ENCODE results near the gene MND1.
A peak's percentile ranks its signal among the peaks of the same experiment; 100 is the strongest.
"Not testable (repeated sequence)": the region's sequence is repeated elsewhere in the genome, so short reads cannot be mapped to it uniquely, and the experiment has no call there.

MND1 gene

DNA sequence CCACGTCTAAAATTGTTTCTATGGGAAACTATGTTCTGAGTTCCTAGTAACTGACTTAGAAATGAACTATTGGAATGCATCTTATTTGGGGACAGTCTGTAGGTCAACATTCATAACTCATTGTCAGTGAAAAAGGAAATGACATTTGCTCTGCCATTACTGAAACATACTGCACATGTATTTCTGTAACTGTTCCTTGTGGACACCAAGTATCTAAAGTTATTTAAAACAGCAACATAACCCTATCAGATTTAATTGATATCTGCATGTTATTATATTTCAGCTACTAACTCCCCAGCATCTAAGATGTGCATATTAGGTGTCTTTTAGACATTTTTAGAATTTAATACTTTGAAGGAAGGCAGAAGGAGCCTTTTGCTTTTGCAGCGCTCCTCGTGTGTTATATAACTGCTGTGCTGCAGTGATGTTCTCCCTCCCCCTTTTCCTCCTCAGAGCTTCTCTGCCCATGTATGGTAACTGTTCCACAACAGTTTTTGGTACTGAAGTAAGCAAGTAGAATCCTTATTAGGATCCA is 84.5 kb downstream of the MND1 start:
- H3K4me3 ChIP-seq = no peak overlapping the region
- H3K27ac ChIP-seq = no peak overlapping the region

DNA sequence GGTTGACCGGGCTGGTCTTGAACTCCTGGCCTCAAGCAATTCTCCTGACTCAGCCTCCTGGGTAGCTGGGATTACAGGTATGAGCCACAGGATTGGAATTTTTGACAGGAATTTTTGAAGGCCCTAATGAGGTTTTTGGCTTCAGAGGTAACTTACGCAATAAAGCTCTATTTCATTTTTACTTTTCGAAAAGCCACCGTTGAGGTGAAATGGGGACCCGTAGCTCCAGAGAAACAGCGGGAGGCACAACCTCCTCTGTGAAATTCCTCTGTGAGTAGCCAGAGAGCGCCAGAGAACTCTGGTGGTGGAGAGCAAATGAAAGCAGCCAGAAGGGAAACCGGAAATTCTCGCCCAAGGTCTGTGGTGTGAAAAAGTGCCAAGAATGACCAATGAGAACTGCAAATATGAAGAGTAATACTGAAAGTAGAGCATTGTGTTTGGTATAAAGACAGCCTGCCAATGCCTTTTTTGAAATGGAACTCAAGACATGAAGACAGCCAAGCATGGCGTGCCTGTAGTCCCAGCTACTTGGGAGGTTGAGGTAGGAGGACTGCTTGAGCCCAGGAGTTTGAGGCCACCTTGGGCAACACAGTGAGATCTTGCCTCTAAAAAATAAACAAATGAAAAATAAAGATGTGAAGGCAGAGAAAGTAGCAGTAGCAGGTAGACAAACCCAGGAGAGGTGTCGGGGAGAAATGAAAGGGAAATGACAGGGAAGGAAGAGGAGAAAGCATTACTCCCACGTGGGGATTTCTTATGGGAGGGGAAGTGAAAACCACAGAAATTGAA is 88.7 kb downstream of the MND1 start:
- peak overlapping the region in 3 of 7 experiments; percentile 0 to 7 (median 5) for H3K4me3 ChIP-seq
- H3K27ac ChIP-seq = peak overlapping the region in 10 of 21 experiments; percentile 15 to 60 (median 46)

DNA sequence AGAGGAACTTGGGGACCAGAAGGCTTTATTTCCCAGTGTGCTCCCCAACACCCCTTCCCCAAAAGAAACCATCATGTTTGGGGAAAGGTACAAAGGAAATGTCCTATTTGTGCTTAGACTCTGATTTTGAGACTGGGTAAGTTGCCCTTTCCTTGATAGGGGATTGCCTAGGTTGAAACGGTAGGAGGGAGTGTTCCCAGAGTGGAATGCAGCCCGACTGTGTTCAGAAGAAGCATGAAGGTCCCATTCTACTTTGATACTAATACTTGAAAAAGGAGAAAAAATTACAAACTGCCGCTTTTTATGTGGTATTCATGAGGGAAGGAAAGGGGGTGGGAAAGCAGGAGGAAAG is 89.2 kb downstream of the MND1 start:
- H3K4me3 ChIP-seq = peak overlapping the region in 1 of 7 experiments; percentile 0
- peak overlapping the region in 9 of 21 experiments; percentile 3 to 60 (median 55) for H3K27ac ChIP-seq

DNA sequence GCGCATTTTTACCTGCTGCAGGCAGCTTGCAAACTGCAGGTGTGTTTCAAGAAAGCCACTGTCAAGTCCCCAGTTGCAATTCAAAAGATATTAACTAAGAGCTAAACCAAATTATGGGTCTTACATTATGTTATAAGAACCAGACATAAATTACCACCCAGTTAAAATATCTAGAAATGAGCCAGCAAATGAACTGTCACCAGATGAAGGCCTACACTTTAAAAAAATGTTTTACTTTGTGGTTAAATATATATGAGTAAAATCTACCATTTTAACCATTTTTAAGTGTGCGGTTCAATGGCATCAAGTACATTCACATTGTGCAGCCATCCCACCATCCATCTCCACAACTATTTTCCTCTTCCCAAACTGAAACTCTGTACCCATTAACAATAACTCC is 89.7 kb downstream of the MND1 start:
- H3K4me3 ChIP-seq = no peak overlapping the region
- peak overlapping the region in 3 of 21 experiments; percentile 3 to 59 (median 55) for H3K27ac ChIP-seq

DNA sequence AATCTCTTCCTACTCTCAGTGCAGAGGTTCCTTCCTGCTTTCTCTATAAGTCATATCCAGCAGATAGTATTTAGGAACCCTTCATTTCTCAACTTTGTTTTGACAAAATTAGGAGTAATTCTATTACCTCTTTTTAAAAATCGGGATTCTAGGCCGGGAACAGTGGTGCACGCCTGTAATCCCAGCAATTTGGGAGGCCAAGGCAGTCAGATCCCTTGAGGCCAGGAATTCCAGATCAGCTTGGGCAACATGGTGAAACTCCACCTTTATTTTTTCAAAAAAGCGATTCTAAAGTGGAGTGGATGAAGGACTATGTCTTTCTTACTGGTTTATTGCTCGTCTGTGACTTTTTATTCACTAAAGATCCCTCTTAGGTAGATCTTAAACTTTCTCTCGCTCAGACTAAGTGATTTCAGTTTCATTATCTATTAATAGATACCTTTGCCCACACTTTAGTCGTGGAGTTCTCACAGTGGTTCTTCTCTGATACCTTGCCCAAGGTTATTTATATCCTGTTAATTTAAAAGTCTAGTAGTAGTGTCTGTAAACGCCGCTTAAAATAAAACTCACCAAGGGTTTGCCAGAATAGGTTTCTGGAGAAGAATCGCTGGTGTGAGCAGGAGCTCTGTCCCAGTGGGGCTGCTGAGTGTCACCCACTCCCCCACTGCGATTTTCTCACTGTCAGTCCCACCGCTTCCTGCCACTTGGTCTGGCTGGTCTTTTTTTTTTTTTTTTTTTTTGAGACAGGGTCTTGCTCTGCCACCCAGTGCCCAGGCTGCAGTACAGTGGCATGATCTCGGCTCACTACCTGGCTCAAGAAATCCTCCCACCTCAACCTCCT is 94.6 kb downstream of the MND1 start:
- Histone ChIP-seq H3K4me3 (peak overlapping the region in 1 of 7 experiments; percentile 5), H3K27ac (peak overlapping the region in 4 of 21 experiments; percentile 27 to 69 (median 54))

DNA sequence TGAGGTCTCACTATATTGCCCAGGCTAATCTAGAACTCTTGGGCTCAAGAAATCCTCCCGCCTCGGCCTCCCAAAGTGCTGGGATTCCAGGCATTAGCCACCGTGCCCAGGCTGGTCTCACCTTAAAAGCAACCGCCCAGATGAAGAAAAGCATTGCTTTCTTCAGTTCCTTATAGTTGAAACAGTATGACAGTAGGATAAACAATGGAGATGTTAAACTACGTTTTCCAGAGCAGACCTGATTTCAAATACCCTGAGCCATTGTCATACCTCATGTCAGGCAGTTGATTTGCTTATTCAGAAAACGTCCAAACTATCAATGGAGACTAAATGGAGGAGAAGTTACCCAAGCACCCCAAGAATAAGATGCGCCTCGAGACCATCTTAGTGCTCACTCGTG is 95.3 kb downstream of the MND1 start:
- Histone ChIP-seq H3K4me3 (no peak overlapping the region), H3K27ac (no peak overlapping the region)

DNA sequence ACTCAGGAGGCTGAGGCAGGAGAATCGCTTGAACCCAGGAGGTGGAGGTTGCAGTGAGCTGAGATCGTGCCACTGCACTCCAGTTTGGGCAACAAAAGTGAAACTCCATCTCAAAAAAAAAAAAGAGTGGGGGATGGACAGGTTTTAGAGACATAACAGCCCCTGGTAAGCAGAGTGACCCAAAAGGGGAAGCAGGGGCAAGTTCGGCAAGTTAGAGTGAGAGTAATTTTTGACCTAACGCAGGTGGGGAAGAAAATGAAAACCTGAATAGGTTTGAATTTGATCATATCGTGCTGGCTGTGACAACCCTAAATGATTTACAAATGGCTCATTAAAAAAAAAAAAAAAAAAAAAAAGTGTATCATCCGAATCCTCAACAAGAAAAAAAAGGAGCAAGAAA is 96.0 kb downstream of the MND1 start:
- no peak overlapping the region for H3K4me3 ChIP-seq

DNA sequence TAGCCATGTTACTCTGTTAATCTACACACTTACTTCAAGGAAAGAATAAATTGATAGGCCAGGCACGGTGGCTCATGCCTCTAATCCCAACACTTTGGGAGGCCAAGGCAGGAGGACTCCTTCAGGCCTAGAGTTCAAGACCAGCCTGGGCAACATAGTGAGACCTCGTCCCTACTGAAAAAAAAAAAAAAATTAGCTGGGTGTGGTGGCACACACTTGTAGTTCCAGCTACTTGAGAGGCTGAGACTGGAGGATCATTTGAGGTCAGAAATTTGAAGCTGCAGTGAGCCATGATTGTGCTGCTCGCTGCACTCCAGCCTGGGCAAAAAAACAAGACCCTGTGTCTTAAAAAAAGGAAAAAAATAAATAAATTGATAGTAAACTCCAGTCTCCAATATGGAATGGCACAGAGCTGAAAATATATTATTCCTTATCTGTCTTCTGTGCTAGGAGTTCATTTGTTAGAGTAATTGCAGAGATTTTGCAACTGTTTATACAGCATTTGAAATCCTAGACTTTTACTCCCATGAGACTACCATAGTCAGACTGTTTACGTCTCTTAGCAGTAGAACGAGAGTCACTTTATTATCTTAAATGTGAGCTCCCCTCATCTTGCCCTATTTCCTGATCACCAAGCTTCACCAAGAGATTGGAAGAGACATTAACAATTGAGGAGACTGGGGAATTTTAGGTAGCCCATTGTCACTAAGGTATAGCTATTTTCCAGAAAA is 102.9 kb downstream of the MND1 start:
- H3K4me3 ChIP-seq = no peak overlapping the region

More for the DNA sequence above, 96.0 kb downstream of the MND1 start:
- H3K27ac ChIP-seq = no peak overlapping the region

DNA sequence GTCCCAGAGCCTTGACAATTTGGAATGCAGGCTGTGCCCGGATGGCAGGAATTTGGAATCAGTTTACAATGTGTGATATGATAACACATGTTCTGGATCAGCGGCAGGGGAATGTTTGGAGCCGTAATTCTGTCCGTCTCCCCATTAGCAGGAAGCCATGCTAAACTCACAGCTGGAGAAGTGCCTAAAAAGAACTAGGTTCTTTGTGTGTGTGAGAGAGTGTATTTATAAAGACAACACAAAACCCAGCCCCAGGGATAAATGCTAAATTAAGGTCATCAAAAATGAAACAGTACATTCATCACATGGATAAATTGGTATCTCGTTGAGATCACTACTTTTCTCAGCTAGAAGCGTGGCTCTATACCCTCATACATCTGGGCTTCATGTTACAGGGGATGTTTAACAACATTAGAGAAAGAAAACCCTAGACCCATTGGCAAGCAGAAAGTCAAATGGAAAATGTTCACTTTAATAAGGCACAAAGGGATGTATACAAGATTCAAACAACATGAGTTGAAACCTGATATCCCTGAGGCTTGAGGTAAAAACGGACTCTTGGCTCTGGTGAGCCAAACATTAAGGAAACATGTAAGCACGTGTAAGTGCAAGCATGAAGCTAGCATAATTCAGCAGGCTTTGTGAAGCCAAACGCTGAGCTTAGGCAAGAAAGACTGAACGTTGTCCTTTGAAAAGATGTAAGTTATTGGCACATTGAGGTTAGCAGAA is 103.7 kb downstream of the MND1 start:
- H3K4me3 ChIP-seq = no peak overlapping the region
- H3K27ac ChIP-seq = peak overlapping the region in 2 of 21 experiments; percentile 11 to 25

More for the DNA sequence above, 102.9 kb downstream of the MND1 start:
- H3K27ac ChIP-seq = no peak overlapping the region

DNA sequence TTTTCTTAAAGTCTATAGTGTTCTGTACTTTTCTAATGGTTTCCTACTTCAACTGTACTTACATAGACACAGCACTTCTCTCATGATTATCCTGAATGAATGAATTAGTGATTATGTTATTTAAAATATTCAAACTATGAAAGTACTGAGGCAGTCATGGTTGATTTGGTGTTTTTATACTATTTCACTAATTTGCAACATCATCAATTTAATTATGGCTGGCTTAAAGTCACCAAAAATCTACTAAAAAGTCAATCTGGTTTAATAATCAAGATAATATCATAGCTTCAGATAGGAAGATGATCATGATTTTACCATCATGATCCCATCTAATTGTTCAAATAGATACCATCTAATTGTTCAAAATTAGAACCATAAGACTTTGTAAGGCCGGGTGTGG is 104.8 kb downstream of the MND1 start:
- no peak overlapping the region for H3K4me3 ChIP-seq
- no peak overlapping the region for H3K27ac ChIP-seq

DNA sequence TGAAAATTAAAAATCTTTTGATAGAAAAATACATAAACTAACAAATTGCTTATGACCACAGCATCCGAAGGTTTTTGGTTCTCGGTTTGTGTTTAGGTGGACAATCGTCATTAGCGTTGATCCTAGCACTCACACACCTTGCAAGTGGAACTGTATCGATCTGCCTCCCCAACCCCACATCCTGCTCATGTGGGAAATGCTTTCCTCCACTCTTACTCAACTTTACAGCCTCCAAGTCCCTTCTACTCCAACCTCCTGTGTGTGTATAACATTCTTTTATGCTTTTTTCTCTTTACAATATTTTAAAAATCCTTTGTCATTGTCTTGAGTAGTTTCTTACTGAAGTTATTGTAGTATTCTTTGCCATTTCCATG is 106.0 kb downstream of the MND1 start:
- H3K27ac ChIP-seq = peak overlapping the region in 3 of 21 experiments; percentile 12 to 37 (median 30)
- no peak overlapping the region for H3K4me3 ChIP-seq

DNA sequence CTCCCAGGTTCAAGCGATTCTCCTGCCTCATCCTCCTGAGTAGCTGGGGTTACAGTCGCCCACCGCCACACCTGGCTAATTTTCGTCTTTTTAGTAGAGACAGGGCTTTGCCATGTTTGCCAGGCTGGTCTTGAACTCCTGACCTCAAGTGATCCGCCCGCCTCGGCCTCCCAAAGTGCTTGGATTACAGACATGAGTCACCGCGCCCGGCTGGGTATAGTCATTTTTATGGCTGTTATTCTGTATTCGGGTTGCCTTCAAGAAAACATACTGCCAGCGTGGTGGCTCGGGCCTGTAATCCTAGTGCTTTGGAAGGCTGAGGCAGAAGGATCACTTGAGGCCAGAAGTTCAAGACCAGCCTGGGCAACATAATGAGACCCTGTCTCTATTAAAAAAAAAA is 106.7 kb downstream of the MND1 start:
- not testable (repeated sequence) for H3K27ac ChIP-seq, H3K4me3 ChIP-seq

DNA sequence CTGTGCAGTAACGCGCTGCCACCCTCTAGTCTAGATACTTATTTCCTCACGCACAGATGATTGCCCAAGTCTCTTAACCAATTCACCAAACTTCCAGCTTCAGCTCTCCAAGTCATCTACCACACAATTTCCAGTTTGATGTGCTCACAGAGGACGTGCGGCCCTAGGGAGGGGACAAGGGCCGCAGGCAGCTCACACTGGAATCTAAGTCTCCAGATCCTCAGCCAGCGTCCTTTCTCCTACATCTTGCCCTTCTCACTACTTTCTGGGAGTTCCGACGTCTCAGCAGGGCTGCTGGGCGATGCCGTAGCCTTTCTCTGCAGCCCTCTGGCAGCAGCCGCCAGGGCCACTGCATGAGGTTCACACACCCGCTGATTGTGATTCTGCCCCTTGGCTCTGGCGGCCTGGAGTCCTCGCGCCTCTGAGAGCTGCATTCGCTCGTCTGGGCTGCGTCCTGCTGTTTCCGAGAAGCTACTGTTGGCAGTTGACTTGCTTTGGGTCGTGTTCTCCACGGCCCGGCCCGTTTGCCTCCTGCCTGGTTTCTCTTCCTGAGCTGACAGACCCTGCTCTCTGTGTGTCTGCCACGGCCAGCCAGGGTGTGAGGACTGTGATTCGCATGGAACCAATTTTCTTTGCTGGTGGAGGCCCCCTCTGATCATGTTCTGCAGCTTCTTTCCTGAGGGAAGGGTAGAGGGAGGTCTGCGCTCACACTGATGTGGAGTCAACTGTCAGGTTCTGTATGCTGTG is 107.6 kb downstream of the MND1 start:
- Histone ChIP-seq H3K4me3 (no peak overlapping the region), H3K27ac (no peak overlapping the region)

DNA sequence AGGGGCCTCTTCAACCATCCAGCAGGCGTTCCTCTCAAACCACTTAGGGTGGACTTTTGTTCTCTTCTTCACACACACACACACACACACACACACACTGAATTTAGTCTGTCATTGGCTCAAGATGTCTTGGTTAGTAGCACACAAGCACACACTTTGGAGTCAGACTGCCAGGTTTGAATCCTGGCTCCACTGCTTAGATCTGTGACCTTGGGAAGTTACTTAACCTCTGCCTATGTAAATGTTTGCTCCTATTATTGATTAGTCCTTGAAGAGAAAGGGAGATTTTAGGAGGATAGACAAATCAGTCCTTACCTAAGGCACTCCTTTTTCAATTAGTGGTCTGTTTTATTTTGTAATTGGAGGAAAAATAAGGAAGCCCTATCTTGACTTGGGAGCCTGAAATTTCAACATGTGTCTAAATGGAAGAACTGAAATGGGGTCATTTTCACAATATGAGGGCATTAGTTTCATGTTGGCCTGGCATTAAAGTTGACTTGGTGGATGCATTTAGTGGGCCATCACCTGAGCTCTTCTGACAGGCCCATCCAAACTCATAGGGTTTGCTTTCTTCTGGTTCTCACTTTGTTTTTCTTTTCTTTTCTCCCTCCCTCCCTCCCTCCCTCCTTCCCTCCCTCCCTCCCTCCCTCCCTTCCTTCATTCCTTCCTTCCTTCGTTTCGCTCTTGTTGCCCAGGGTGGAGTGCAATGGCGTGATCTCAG is 108.3 kb downstream of the MND1 start:
- Histone ChIP-seq H3K27ac (no peak overlapping the region), H3K4me3 (no peak overlapping the region)

DNA sequence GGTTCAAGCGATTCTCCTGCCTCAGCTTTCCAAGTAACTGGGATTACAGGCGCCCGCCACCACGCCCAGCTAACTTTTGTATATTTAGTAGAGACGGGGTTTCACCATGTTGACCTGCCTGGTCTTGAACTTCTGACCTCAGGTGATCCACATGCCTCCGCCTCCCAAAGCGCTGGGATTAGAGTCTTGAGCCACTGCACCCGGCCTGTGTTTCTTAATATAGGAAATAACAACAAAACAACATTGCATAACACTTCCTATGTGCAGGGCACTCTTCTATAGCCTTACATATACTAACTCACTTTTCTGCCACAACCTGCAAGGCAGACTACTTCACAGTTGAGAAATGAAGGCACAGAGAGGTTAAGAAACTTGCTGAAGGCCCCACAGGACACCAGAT is 108.9 kb downstream of the MND1 start:
- Histone ChIP-seq H3K4me3 (no peak overlapping the region), H3K27ac (no peak overlapping the region)

DNA sequence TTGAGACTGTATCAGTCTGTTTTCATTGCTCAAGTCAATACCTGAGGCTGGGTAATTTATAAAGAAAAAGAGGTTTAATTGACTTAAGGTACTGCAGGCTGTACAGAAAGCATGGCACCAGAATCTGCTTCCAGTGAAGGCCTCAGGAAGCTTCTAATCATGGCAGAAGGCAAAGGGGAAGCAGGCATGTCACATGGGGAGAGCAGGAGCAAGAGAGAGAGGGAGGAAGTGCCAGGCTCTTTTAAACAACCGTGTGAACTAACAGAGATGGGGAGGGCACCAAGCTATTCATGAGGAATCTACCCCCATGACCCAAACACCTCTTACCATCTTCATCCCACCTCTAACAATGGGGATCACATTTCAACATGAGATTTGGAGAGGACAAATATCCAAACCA is 114.5 kb downstream of the MND1 start:
- Histone ChIP-seq H3K4me3 (no peak overlapping the region), H3K27ac (no peak overlapping the region)

DNA sequence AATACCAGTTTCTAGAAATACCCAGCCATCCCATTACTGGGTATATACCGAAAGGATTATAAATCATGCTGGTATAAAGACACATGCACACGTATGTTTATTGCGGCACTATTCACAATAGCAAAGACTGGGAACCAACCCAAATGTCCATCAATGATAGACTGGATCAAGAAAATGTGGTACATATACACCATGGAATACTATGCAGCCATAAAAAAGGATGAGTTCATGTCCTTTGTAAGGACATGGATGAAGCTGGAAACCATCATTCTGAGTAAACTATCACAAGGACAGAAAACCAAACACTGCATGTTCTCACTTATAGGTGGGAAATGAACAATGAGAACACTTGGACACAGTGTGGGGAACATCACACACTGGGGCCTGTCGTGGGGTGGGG is 117.1 kb downstream of the MND1 start:
- H3K4me3 ChIP-seq, H3K27ac ChIP-seq: not testable (repeated sequence)

DNA sequence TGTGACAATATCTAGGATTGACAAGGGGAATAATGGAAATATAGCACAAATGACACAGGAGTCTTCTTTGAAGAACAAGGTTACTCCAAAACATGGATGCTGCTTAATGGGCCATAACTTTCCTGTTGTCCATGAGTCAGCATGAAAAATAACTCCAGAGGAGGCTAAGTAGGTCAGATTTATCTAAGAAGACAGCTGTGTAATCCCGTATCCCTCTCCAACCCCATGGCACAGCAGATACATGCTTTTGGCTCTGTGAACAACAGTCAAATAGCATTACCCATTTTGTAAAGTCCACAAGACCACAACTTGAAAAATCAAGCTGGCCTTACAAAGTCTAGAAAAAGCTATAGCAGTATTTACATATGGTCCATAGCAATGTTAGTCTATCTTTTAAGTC is 119.6 kb downstream of the MND1 start:
- no peak overlapping the region for H3K4me3 ChIP-seq
- H3K27ac ChIP-seq = no peak overlapping the region
